Left kidney (tissue), 8 donors: ENCODE results near the gene CCDC192. TPM values are rescaled to one million over a fixed set of nuclear protein-coding genes. Genes with fewer than 3 reads are reported as not detected.
"Not testable (repeated sequence)": the region's sequence is repeated elsewhere in the genome, so short reads cannot be mapped to it uniquely, and the experiment has no call there.

ENCODE experiments used
- DNase-seq: peaks from one replicate; pipeline ENCODE4 v3.0.0-alpha.2; 2013
- long read RNA-seq, 8 donors: transcript quantifications; one replicate each; lab custom pipeline, GENCODE V29; 2026
- polyA plus RNA-seq: library from polyadenylated mRNA; unstranded; fragments of 120-200 nt; gene quantifications from one replicate; pipeline ENCODE4 v1.2.1, GENCODE V29; 2013; ENCODE audit not compliant: insufficient read length

CCDC192 gene, protein sequence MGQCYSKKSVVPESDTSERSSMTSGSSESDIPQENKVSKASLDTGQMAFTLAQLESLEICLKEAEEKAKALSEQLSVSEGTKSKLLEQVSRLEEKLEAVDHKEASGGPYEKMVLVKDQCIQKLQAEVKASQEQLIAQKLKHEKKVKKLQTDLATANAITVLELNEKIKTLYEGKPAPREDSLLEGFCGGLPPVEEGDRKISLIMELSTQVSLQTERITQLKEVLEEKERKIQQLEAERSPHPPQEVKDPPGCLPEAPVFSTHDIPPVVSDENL
- polyA plus RNA-seq, result 1.5 TPM
- long read RNA-seq, donor 1, partial matches to known transcripts, result 0 of 5 reads
- long read RNA-seq, donor 1, other reads (novel, unspliced or antisense), result 5 of 5 reads
- long read RNA-seq, donor 2, result 0 reads
- long read RNA-seq, donor 3, result 0 reads
- long read RNA-seq, donor 4, result 0 reads
- long read RNA-seq, donor 5, partial matches to known transcripts, result 5 of 10 reads
- long read RNA-seq, donor 5, other reads (novel, unspliced or antisense), result 5 of 10 reads
- long read RNA-seq, donor 6, result 0 reads
- long read RNA-seq, donor 7, partial matches to known transcripts, result 0 of 5 reads
- long read RNA-seq, donor 7, other reads (novel, unspliced or antisense), result 5 of 5 reads
- long read RNA-seq, donor 8, result 0 reads

GRCh38 chr5:127702926-127703561 lies at the start of gene CCDC192:
Gene CCDC192 (plus strand): TSS chr5:127703391. CDS start chr5:127703446, 55 bp downstream.
- DNase-seq, result no peak

- DNase-seq, result no peak
Observed at GRCh38 chr5:127656825-127657224, 46.4 kb upstream of the CCDC192 start.

DNA sequence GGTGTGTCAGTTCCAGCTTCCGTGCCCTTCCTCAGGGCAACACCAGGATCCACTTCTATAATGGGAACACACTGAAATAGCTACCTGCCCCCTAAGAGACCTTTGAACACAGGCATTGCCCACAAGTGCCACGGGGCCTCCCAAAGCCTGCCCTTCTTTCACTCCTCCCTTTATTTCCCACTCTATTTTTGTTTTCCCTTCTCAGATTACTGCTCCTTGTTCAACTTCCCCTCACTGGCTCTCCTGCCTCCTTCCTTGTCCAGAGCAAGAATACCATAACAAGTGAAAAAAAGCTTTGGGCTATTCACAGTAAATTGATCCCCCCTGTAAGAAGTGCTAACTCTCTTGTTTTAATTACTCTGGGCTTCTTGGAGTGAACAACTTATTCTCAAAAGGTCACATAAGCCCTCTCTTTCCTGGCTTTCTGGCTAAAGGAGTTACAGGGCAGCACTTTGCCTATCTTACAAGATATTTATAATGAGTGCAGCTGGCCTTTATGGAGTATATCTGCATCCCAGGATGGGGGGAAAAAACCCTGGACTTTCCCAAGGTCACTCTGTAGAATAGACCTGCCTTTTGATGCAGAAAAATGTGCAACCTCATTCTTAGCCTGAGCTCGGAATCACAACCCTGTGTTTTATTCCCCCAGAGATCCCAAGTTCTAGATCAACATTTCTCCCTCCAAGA lies 43.0 kb upstream of the CCDC192 start:
- DNase-seq, result peak; percentile 20

DNA sequence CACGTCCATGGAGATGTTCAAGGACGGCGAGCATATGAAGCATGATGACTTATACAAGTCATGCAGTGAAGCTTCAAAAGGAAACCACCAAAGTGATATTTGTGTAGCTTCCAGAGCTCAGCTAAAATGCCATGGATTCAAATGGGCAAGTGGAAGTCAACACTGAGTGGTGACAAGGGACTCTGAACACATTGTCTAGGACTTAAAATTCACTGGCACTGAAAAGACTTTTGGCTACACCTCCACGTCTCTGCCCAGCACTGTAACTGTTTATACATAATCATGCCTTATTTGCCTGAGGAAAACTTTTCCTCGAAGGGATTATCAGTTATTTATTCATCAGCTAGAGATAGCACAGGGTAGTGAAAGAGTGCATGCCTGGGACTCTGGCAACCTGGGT lies 39.1 kb upstream of the CCDC192 start:
- no peak for DNase-seq

DNA sequence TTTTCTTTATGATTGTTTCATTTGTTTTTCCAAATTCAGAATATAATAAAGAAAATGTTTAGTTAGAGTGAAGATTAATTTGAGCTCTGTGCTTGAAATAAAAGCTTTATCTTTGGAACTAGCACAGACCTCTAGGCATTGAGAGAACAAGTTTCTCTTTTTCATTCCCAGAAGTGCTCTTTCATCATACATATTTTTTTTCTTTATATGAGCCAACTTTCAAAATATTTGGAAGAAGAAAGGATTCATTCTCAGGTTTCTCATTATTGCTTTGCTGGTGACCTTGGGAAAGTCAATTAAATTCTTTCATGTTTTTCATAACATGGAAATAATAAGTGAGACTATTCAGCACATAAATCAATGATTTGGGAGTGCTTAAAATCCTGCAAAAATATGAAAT lies 37.5 kb upstream of the CCDC192 start:
- no peak for DNase-seq

- DNase-seq, result no peak
Observed at GRCh38 chr5:127666043-127666716, 37.0 kb upstream of the CCDC192 start.

- no peak for DNase-seq
Observed at GRCh38 chr5:127667926-127668325, 35.3 kb upstream of the CCDC192 start.

- no peak for DNase-seq
Observed at GRCh38 chr5:127671218-127671617, 32.0 kb upstream of the CCDC192 start.

DNA sequence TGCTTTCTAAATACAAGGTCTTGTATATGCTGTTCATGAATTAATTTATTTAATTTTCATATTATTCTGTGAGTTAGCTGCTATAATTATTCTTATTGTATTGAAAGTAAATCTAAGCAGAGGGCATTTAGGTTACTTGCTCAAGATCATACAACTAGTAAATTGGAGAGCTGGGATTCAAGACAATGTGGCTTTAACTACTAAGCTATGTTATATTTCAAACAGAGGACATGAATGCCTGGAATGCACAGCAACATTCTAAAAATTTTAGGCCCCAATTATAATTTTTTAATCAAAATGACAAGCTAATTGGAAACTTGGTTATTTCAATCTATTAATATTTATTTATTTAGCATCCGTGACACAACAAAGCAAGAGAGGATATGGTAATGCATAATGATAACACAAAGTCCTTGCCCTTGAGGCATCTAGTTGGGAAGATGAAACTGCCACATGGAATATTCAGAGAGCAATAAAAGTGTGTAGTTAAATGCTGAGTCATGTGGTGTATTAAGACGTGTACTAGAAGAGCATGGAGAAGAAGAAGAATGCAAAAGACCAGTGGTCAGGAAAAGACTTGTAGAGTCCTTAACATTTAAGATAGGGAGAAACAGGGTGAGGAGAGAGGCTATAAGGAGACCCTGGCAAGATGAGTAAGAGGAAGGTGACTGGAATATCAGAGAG lies 29.9 kb upstream of the CCDC192 start:
- no peak for DNase-seq

GRCh38 chr5:127676951-127677350 lies 26.2 kb upstream of the CCDC192 start:
- not testable (repeated sequence) for DNase-seq

- not testable (repeated sequence) for DNase-seq
Observed at GRCh38 chr5:127679691-127680330, 23.4 kb upstream of the CCDC192 start.

GRCh38 chr5:127680595-127680994 lies 22.6 kb upstream of the CCDC192 start:
- no peak for DNase-seq

- no peak for DNase-seq
Observed at GRCh38 chr5:127683008-127683407, 20.2 kb upstream of the CCDC192 start.

DNA sequence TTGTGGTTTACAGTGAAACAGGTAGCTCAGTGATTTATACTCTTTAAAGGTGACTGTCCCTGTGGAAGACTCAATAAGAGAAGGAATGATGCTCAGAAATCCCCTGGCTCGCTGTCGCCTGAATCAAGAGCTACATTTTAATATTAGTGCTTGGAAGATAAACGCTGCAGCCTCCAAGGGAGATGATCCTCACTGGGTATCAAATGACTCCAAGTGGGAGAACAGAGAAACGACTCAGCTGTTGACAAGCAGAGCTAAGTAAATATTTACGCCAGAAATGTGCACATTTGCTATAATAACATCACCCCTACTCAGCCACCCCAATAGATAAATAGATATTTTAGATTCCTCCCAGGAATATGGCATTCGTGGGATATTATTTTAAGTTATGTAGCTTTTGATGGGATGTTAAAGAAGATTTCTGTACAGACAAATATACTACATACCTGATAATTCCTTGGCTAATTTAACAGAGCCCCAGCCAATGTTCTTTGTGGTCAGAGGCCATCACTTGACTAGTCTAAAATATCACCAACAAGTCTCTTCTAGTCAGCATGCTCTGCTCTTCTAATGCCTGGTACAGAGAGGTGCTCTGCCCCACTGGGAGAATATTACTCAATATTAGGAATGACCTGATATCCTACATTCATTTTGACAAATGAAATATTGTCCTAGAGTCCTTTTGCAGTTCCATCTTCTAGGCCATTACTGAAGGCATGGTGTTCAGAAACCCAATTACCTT lies 18.3 kb upstream of the CCDC192 start:
- no peak for DNase-seq

GRCh38 chr5:127685662-127686061 lies 17.5 kb upstream of the CCDC192 start:
- no peak for DNase-seq

GRCh38 chr5:127686424-127686823 lies 16.8 kb upstream of the CCDC192 start:
- DNase-seq, result no peak

DNA sequence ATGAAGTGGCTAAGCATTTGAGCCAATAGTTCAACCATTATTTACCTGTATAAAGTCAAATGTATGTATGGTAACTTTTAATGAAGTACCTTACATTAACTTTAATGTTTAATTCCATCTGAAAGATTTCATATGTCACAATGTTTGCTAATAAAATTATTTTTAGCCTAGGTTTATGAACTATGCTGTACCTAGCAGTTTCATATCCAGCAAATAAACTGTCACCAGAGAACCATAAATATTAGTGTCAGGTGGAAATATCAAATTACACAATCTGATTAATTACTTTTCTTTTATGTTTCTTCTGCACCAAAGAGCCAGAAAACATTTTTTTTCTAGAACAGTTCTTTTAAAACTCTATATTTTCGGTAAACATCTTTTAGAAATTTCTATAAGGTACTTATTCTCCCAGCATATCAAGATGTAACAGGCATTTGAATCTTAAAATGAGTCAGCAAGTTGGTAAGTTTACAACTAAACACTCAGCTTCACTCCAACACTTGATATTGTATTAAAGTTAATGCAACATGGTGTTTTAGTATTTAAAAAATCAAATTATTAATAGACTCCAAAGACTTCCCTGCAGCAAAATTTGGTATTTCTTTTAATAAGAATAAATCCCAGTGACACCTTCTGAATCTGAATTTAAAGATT lies 8.5 kb upstream of the CCDC192 start:
- DNase-seq, result no peak

GRCh38 chr5:127695346-127695745 lies 7.8 kb upstream of the CCDC192 start:
- no peak for DNase-seq

GRCh38 chr5:127696683-127697082 lies 6.5 kb upstream of the CCDC192 start:
- DNase-seq, result no peak
